Measurements from ENCODE around the gene NFATC2. TPM values are rescaled to one million over a fixed set of nuclear protein-coding genes. Genes with fewer than 3 reads are reported as not detected.

Gene NFATC2
- total RNA-seq, 1 experiment from 2014 or later = 0.61 TPM

DNA sequence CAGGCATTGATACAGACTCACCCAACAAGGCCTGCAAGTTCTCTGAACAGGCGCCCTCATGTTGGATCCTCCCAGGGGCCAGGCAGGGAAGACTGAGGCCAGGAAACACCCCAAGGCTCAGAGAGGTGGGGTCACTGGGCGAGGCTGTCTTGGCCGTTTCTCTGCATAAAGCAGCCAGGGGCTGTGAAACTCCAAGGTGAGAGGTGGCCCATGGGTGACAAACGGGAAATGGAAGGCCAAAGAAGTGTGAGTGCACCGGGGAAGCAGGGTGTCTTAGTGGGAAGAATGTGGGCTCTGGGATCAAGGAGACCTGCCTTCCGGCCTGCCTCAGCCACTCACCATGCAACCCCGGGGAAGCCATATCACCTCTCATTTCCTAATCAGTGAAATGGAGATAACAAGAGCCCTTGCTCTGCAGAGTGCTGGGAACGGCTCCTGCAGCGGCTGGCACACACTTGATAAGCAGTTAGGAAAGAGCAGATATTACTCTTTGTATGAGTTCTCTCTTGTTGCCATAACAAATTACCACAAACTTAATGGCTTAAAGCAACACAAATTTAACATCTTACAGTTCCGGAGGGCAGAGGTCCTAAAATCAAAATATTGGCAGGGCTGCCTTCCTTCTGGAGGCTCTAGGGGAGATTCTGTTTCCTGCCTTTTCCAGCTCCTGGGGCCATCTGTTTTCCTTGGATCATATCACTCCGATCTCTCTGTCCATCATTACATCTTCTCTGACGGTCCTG lies 168.6 kb downstream of the NFATC2 start:
- Histone ChIP-seq H4K8ac (replicated peaks; ENCODE audit: insufficient read length, low read depth, low read length) (no peak overlapping the region), H3K18ac (ENCODE audit: insufficient read length, low read depth, low read length) (no peak overlapping the region), H3K4me1 (ENCODE audit: insufficient read depth, low read length) (no peaks in the 10 kb centered on the region), H2AK5ac (ENCODE audit: insufficient read length, low read length) (no peak overlapping the region), H2BK20ac (ENCODE audit: low read depth, low read length, poor library complexity, severe bottlenecking) (no peak overlapping the region), H3K23me2 (ENCODE audit: insufficient read length, low read depth, low read length, poor library complexity, severe bottlenecking) (no peaks in the 10 kb centered on the region), H3K79me1 (ENCODE audit: insufficient read depth, low read depth, low read length, poor library complexity, severe bottlenecking) (no peaks in the 10 kb centered on the region), H4K5ac (ENCODE audit: insufficient read length, low read depth, low read length) (no peak overlapping the region), H2BK15ac (ENCODE audit: low read depth, low read length) (no peak overlapping the region), H2AFZ (ENCODE audit: low read length) (no peak overlapping the region), H2BK12ac (ENCODE audit: insufficient read length, low read depth, low read length) (no peak overlapping the region), H2BK120ac (ENCODE audit: low read depth, low read length, poor library complexity, severe bottlenecking) (no peak overlapping the region), H3K9me3 (ENCODE audit: control insufficient read depth, low read depth, low read length) (no peaks in the 10 kb centered on the region), H3K9ac (ENCODE audit: extremely low read depth, insufficient read length, low read length) (no peak overlapping the region), H3K23ac (ENCODE audit: insufficient read length, low read depth, low read length) (no peak overlapping the region), H3K27me3 (ENCODE audit: insufficient read depth, low read length) (no peaks in the 10 kb centered on the region), H2BK5ac (ENCODE audit: insufficient read length, low read length) (no peak overlapping the region), H4K20me1 (ENCODE audit: control insufficient read depth, insufficient read depth, insufficient read length) (no peaks in the 10 kb centered on the region), H3K79me2 (ENCODE audit: insufficient read depth, low read length) (no peaks in the 10 kb centered on the region), H3T11ph (ENCODE audit: low read length) (no peak overlapping the region), H3K27ac (ENCODE audit: insufficient read length, low read depth, low read length) (no peak overlapping the region), H3K4me2 (ENCODE audit: insufficient read depth, insufficient read length, low read length) (no peak overlapping the region), H4K91ac (ENCODE audit: insufficient read length, low read depth, low read length) (no peak overlapping the region), H3K56ac (ENCODE audit: insufficient read length, low read depth, low read length) (no peak overlapping the region), H3K4ac (ENCODE audit: low read depth, low read length) (no peak overlapping the region), H3K14ac (ENCODE audit: insufficient read depth, low read length) (no peak overlapping the region)
- Mint-ChIP-seq H3K27me3 (ENCODE audit: low read depth) (peaks cover 2% of the 10 kb centered on the region), H3K9me3 (no peaks in the 10 kb centered on the region), H3K36me3 (ENCODE audit: insufficient read depth in 1 of 3, low read depth in 3 of 3) (no peaks in the 10 kb centered on the region), H3K27ac (no peak overlapping the region), H3K4me3 (no peak overlapping the region), H3K4me1 (peaks cover 17 to 23% of the 10 kb centered on the region in 2 experiments)
- DNase-seq = no peak
- WGBS (ENCODE audit: extremely low coverage, insufficient read length, low lambda C conversion rate) = no CpG with 5 or more reads among the region's 12 CpGs
- no peak for TF ChIP-seq CTCF (conservative IDR thresholded peaks at IDR 0.05)
